NT2/D1 (cell line): Measurements from ENCODE around the gene STN1.

Source experiments
- DNase-seq: peaks from one replicate; pipeline ENCODE4 v3.0.0-alpha.2; 2011; ENCODE audit warnings: low read depth, low spot score
- H3K27me3 ChIP-seq: 2 replicates; pipeline ENCODE4 v1.6.0; 2011; ENCODE audit warnings: mild to moderate bottlenecking; ENCODE audit not compliant: insufficient read length, insufficient read depth
- H3K36me3 ChIP-seq: 2 replicates; pipeline ENCODE4 v1.6.1; 2011; ENCODE audit warnings: mild to moderate bottlenecking, low read length, mixed read lengths; ENCODE audit not compliant: insufficient read depth, insufficient read length
- H3K4me1 ChIP-seq: 2 replicates; pipeline ENCODE4 v1.5.1; 2011; ENCODE audit not compliant: insufficient read depth, insufficient read length
- H3K4me3 ChIP-seq: 2 replicates; pipeline ENCODE4 v1.5.1; 2011; ENCODE audit warnings: low read depth; ENCODE audit not compliant: insufficient read length
- H3K9ac ChIP-seq: 2 replicates; pipeline ENCODE4 v1.6.0; 2011; ENCODE audit warnings: low read depth; ENCODE audit not compliant: insufficient read length
- H3K9me3 ChIP-seq: 2 replicates; pipeline ENCODE4 v1.5.1; 2011; ENCODE audit warnings: mild to moderate bottlenecking, low read length; ENCODE audit not compliant: insufficient read depth
- SUZ12 ChIP-seq: IDR thresholded peaks from 2 replicates; pipeline ENCODE4 v1.6.1; 2011; ENCODE audit not compliant: insufficient read length, insufficient read depth; ENCODE audit errors: extremely low read depth
- YY1 ChIP-seq: IDR thresholded peaks from 2 replicates; pipeline ENCODE4 v1.6.1; 2011; ENCODE audit not compliant: insufficient read length, insufficient read depth
- ZNF274 ChIP-seq: IDR thresholded peaks from 2 replicates; pipeline ENCODE4 v1.6.1; 2011; ENCODE audit warnings: mild to moderate bottlenecking, low read depth, low read length

Gene STN1

DNA sequence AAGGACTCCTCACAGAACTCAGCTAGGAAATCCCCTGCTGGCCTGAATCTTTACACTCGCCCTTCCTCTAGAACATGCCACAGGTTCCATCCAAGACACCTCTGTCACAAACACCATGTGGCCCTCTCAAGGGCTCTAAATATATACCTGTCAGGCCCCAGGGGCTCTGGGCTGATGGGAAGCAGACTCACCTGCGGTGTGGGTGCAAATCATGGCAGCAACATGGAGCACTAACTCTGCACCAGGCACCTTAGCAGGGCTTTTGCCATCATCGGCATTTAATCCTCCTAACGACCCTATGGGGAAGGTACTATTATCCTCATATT lies 80.0 kb downstream of the STN1 start:
- no peak for DNase-seq
- H3K4me1 ChIP-seq, result peaks cover 11% of the 10 kb centered on the region
- H3K4me3 ChIP-seq, result no peak overlapping the region
- no peak overlapping the region for H3K9ac ChIP-seq
- TF ChIP-seq ZNF274 (no peak), YY1 (no peak), SUZ12 (no peak)
- H3K9me3 ChIP-seq, result peaks cover under 1% of the 10 kb centered on the region; the same call in 1 of the 2 replicates
- H3K27me3 ChIP-seq, result no peaks in the 10 kb centered on the region
- no peaks in the 10 kb centered on the region for H3K36me3 ChIP-seq

DNA sequence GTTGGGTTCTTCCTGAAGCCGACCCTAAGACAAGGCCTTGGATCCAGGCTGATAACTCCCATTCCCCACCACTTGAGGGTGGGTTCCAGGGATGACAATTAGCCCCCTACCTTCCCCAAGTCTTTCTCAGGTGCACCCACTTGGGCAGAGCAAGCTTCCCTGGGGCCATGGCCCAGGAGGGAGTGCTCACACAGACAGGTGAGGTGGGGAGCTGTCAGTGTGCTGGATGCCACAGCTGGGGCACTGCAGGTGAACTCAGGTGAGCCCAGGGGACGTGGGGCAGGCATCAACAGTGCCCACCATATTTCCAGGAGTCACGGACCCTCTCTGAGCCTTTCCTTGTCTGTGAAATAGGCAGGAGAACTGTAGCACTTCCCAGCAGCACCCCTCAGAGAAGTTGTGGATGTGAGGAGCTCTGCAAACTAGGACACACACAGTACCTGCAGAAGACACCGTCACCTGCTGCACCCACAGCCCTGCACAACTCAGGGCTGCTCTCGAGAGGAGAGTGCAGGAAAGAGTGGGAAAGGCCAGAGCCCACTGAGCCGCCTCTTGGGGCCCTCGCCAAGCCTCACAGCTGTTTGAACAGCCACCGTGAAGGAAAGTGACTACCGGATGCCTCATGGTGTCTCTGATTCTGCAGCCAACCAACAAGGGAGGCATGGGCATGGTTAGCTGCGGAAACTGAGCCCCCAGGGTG lies 80.5 kb downstream of the STN1 start:
- H3K9me3 ChIP-seq, result peaks cover 6% of the 10 kb centered on the region; the same call in 1 of the 2 replicates
- no peak overlapping the region for H3K4me3 ChIP-seq
- H3K27me3 ChIP-seq, result no peaks in the 10 kb centered on the region
- H3K9ac ChIP-seq, result no peak overlapping the region
- DNase-seq, result no peak
- H3K36me3 ChIP-seq, result no peaks in the 10 kb centered on the region
- peaks cover 11% of the 10 kb centered on the region for H3K4me1 ChIP-seq
- TF ChIP-seq SUZ12, result no peak
- TF ChIP-seq YY1, result no peak
- no peak for TF ChIP-seq ZNF274

DNA sequence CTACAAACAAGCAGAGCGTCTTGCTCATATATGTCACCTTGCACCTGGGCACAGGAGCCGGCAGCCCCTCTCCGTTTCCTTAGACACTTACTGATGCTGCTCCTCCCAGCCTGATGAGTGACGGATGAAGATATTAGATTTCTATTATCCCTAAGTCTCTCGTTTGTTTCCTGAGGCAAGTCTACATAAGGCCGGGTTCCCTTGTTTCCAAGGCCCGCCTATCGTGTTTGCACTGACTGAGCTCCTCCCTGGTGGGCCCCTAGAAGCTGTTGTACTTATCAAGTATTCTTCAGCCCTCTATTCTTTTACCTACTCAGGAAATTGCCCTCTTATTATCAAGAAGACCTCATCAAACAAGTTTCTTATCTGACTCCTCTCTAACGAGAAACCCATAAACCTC lies 81.1 kb downstream of the STN1 start:
- no peak overlapping the region for H3K9ac ChIP-seq
- H3K4me3 ChIP-seq, result no peak overlapping the region
- H3K36me3 ChIP-seq, result no peaks in the 10 kb centered on the region
- DNase-seq, result no peak
- H3K9me3 ChIP-seq, result peaks cover 6% of the 10 kb centered on the region; the same call in 1 of the 2 replicates
- H3K4me1 ChIP-seq, result peaks cover 11% of the 10 kb centered on the region
- no peaks in the 10 kb centered on the region for H3K27me3 ChIP-seq
- TF ChIP-seq SUZ12 (no peak), ZNF274 (no peak), YY1 (no peak)

DNA sequence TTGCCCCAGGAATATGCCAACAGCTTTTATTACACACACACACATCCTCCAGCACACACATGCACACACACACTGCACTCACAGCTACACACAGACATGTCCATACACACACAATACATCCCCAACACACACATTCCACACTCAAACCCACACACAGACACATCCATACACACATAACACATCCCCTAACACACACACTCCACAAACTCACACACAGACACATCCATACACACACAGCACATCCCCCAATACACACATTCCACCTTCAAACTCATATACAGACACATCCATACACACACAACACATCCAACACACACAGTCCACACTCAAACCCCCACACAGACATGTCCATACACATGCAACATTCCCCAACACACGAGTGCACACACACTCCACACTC lies 81.7 kb downstream of the STN1 start:
- Histone ChIP-seq H3K36me3 (no peaks in the 10 kb centered on the region), H3K9me3 (peaks cover 6% of the 10 kb centered on the region; the same call in 1 of the 2 replicates), H3K4me3 (no peak overlapping the region), H3K9ac (no peak overlapping the region), H3K4me1 (peaks cover 11% of the 10 kb centered on the region), H3K27me3 (no peaks in the 10 kb centered on the region)
- TF ChIP-seq YY1 (no peak), ZNF274 (no peak), SUZ12 (no peak)
- no peak for DNase-seq

DNA sequence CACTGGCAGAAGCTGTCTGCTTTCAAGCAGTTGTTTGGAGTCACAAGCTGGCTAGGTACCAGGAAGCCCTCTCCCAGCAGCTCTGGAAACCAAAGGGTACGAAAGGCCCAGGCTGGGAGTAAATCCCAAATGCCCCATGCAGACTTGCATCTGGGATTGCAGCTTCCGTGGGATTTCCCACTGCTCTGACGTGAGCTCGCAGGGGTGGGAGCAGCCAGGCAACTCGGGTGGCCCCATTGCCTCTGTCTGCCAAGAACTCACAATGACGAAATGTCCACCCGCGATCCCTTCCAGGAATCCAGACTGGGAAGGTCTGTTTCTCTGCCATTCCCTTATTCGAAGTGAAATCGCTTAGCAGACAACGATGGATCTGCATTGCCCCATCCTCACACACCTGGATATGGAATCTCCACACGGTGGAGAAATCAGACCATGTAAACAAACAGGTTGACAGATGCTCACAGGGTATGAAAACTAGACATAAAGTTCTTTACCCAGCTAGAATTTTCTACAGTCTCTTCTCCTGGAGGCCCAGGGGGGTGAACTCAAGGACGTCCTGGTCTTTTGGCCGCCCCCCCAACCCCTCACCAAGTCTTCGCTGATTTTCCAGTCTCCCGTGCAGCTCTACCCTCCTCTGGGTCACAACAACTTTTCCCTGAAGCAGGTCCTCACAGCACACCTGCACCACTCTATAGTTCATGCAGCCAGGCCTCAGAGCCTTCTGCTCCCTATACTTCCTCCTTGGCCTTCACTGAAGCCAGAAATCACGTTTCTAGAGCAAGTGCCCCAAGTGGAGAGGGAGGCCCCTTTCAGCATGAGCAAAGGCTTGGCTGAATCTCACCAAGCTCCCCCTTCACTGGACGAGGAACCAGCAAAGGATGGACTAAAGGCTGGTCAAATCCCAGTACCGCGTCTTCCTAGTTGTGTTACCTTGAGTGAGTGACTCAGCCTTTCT lies 82.6 kb downstream of the STN1 start:
- DNase-seq, result no peak
- TF ChIP-seq ZNF274 (no peak), SUZ12 (no peak), YY1 (no peak)

DNA sequence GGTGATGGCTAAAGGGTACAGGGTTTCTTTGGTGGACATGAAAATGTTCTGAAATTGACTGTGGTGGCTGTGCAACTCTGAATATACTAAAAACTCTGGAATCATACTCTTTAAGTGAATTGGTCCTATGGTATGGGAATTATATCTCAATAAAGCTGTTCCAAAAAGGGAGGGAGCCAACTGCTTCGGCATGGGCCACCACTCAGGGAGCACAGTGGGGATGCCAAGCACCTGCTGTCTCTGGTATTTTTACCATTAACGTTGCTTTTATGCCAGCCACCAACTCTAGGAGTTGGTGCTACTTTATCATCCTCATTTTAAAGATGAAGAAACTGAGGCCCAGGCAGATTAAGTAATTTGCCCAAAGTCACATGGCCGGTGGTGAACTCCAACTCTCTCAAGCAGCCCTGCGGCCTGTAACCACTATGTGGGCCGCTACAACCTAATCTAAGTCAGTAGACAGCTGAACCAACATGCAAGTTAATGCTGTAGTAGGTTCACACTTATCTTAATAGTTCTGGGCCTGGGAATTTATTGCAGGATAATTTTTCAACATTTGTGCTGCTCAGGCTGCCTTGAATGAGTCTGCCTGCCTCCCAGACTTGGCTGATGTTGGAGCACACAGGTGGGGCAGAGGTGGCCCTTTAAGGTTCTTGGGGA lies 83.4 kb downstream of the STN1 start:
- DNase-seq, result no peak
- Histone ChIP-seq H3K9me3 (peaks cover 6% of the 10 kb centered on the region; the same call in 1 of the 2 replicates), H3K4me3 (no peak overlapping the region), H3K9ac (no peak overlapping the region), H3K4me1 (no peaks in the 10 kb centered on the region), H3K27me3 (no peaks in the 10 kb centered on the region), H3K36me3 (no peaks in the 10 kb centered on the region)
- TF ChIP-seq ZNF274 (no peak), YY1 (no peak), SUZ12 (no peak)

More for the DNA sequence above, 82.6 kb downstream of the STN1 start:
- Histone ChIP-seq H3K4me3 (no peak overlapping the region), H3K36me3 (no peaks in the 10 kb centered on the region), H3K4me1 (peaks cover 7% of the 10 kb centered on the region), H3K27me3 (no peaks in the 10 kb centered on the region), H3K9ac (no peak overlapping the region), H3K9me3 (peaks cover 6% of the 10 kb centered on the region; the same call in 1 of the 2 replicates)
